GM21576 (cell line): ENCODE results near the gene TTC23L.
"Not testable (repeated sequence)": the region's sequence is repeated elsewhere in the genome, so short reads cannot be mapped to it uniquely, and the experiment has no call there.

Experiments
- ATAC-seq: cut with Tn5 transposase; IDR thresholded peaks from one replicate; pipeline ENCODE4 v1.9.1; 2021; ENCODE audit warnings: mild to moderate bottlenecking, moderate library complexity; ENCODE audit not compliant: unreplicated experiment

TTC23L gene

DNA sequence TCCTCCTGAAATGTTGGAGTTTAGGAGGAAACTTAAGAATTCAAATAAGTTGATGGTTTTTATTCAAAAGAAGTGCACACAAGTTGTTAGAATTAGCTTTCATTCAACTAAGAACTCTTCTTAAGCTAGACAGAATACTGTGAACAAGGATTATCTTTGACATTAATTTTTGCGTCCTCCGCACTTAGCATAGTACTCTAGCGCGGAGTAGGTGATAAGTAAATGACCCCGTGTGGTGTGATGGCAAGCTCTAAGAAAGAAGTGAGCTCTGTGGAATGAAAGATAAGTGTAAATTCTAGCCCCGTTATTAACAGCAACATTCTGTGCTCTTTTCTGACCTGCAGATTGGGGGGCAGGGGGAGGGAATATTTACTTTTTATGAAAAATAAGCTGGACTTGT, 77.6 kb downstream of the TTC23L start:
- ATAC-seq: no peak

DNA sequence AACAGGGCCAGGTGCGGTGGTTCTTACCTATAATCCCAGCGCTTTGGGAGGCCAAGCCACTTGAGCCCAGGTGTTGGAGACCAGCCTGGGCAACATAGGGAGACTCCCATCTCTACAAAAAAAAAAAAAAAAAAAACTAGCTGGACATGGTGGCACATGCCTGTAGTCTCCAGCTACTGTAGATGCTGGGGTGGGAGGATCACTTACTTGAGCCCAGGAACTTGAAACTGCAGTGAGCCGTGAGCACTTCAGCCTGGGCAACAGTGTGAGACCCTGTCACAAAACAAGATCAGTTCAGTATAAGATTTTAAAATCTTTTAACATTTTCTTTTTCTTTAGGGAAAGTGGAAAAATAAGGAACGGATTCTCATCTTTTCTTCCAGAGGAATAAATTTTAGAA, 79.1 kb downstream of the TTC23L start:
- no peak for ATAC-seq

DNA sequence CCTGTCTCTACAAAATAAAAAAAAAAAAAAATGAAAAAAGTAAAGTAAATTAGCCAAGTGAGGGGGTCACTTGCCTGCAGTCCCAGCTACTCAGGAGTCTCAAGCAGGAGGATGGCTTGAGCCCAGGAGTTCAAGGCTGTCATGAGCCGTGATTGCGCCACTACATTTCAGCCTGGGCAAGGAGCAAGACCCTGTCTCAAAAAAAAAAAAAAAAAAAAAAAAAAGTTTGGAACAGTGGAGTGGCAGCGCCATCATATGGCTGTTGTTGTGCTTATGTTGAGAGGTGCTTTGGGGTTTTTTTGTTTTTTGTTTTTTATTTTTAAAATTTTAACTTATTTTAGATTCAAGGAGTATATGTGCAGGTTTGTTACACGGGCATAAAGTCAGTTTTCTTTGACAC, 80.1 kb downstream of the TTC23L start:
- ATAC-seq: no peak

DNA sequence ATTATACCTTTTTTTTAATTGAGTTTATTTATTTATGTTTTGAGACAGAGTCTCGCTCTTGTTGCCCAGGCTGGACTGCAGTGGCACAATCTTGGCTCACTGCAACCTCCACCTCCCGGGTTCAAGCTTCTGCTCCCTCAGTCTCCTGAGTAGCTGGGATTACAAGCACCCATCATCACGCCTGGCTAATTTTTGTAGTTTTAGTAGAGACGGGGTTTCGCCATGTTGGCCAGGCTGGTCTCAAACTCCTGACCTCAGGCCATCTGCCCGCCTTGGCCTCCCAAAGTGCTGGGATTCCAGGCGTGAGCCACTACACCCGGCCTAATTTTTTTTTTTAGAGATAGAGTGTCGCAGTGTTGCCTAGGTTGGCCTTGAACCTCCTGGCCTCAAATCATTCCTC, 84.3 kb downstream of the TTC23L start:
- ATAC-seq: not testable (repeated sequence)

DNA sequence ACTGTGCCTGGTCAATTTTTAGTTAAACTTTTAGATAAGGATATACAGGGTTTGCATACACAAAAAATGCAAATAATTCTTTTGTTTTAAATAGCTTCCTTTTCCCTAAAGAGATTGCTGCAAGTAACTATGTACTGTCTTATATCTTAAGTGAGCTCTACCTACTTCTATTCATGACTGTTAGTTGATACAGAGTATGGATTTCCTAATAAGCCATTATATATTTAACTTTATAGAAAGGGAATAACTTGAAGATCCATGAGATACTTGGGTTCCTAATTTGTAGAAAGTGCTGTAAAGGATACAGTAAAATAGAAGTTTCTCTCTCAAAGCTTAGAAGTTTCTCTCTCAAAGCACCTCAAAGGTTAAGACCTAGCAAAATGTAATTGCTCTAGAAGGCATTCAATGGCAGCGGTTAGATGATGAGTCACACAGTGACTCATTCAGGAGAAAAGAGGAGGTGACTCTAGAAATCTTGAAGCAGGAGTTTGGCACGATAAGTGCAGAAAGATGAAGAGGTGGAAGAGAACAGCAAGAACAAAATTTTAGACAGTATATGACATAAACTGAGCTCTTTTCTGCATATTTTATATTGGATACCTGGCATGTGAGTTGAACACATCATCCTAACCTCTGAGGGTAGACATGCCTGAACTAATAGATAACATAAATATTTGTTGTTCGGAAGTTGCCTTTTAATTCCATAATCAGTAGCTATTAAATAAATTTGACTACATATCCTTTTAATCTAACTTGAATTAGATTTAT, 84.9 kb downstream of the TTC23L start:
- peak; percentile 57 for ATAC-seq

DNA sequence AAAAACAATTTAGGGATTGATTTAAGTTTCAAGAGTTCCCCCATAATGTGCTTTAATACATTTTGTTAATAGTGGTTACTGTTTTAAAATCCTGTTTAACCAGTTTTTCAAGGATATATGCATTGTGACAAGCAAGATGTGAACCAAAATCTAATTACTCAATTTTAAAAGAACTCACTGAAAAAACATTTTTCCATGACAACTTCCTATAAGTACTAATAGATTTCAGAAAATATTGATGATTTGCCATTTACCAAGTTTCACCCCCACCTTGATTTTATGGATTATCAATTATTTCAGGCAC, 85.5 kb downstream of the TTC23L start:
- no peak for ATAC-seq

DNA sequence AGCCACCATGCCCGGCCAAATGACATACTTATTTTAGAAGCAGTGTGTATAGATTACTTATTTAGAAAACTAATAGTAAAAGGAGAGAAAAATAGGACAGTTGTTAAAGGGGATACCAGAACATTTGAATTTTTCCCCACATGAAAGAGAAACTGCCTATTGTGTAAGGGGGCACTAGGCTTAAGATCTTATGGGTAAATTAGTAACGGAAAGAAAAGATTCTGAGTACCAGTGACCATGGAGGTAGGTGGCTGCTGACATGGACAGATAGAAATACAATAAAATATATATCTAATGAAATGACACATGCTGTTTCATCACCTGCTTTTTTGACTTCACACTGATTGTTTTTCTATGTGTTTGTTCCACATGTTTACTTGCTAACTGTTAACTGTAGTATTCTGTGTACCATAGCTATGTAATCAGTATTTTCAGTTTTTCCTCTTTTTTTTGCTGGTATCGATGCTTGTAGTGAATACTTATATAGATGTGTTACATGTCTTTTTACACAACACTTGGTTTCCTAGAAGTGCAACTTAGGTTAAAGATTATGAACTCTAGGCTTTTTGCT, 87.4 kb downstream of the TTC23L start:
- no peak for ATAC-seq

DNA sequence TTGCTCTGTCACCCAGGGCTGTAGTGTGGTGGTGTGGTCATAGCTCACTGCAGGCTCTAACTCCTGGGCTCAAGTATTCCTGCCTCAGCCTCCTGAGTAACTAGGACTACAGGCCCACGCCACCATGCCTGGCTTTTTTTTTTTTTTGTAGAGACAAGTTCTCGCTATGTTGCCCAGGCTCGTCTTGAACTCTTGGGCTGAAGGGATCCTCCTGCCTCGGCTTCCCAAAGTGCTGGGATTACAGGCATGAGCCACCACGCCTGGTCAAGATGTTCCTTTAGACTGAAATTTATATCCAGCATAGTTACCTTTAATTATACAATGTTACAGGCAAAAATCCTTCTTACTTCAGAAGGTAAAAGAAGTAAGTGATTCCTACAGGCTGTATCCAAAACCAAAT, 88.8 kb downstream of the TTC23L start:
- no peak for ATAC-seq

DNA sequence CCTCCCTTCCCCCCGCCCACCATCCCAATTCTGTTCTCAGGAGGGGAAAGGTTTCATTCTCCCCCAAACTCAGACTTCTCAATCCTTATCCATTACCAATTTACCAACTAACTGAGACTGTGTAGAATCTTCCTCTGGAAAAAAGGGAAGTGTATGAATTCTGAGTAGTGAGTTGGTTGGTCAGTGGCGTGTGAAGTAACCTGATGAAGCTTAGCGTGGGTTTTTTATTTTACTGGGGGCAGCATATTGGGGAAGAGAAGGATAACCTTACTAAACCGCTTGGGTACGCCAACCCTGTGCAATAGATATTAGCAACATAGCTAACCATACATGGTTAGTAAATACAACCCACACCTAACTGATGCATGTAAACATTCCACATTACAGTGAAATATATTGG, 89.3 kb downstream of the TTC23L start:
- no peak for ATAC-seq

DNA sequence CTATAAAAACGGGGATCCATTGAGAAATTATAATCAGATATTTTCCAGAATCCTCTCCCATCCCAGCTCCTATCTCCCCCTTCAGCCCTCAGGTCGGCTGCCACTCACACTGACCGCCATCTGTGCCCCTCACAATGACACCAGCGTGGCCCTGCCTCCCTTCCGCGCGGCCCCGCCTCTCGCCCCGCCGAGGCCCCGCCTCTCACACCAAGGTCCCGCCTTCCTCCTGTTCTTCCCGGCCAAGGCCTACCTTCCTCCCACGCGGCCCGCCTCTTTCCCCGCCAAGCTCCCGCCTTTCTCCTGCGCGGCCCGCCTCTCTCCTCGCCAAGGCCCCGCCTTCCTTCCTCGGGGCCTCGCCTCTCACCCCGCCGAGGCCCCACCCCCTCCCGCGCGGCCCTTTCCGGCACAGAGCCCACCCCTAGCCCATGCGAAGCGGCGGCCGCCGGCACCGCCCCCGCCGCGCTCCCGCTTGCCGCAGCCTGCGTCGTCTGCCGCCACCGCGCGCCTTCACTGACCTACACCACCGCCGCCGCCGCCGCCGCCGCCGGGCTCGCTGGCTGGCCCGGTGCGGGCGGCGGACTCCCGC, 90.3 kb downstream of the TTC23L start, which contains the start of gene DNAJC21:
Gene DNAJC21, plus strand, starts transcription at position 426 of the 586 bp plus-strand sequence. CDS start 261 bp downstream, outside the sequence.
- ATAC-seq: peak; percentile 91

DNA sequence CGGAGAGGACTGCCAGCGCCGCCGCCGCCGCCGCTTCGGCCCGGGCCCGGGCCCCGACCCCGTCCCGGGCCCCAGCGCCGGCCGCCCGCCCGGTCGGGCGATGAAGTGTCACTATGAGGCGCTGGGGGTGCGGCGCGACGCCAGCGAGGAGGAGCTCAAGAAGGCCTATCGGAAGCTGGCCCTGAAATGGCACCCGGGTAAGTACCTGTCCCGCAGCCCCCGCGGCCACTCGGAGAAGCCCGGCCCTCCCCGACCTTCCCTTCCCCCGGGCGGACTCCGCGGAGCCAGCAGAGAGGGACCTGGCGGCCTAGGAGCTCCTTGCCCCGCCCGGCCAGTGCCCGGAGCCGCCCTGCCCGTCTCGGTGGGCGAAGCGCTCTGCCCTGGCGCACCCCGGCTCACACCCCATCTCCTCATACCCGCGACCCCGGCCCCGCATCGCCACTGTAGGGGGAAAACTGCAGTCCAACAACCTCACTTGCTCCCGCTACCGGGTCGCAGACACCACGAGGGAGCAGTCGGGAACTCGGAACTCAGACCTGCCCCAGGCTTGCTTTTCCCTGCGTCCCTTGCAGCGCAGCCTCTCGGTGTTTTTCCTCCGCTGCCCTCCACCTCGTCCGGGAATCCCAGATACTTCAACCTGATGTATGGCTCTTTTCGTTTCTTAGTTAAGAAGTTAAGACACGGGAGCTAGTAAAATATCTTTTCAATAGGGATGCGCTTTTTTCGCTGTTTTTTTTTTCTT, 90.9 kb downstream of the TTC23L start:
- ATAC-seq: peak; percentile 66

DNA sequence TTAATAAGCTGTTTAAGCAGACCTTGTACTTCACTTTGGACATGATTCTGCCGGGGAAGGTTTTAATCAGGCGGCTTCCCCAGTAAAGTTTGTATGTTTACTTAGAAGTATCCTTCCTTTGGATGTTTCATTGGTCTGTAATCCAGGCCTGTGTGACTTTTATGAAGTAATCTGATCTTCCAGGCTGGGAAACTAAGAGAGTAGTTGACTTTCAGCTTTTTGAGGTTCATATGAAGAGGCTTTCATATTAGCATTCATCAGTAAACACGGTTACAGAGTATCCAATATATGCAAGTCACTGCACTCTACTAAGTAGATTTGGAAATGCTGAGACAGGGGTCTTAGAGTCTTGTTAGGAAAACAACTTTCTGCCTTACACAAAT, 91.5 kb downstream of the TTC23L start:
- ATAC-seq: no peak

DNA sequence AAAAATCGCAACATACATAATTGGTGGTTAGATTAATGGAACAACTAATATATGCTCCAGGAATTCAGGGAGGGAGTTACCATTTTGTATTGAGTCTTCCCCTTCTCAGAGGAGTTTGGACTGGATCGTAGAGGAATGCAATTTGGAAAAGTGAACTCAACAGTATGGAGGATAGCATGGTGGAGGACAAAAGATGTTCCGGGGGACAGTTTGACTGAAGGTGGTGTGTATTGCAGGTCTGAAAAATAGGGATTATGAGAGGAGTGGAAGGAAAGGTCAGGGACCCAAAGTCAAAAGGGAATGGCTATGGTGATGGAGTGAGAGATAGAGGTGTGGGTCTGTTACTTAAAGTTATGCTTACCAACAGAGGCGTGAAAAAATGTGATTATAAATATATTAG, 91.9 kb downstream of the TTC23L start:
- ATAC-seq: no peak

DNA sequence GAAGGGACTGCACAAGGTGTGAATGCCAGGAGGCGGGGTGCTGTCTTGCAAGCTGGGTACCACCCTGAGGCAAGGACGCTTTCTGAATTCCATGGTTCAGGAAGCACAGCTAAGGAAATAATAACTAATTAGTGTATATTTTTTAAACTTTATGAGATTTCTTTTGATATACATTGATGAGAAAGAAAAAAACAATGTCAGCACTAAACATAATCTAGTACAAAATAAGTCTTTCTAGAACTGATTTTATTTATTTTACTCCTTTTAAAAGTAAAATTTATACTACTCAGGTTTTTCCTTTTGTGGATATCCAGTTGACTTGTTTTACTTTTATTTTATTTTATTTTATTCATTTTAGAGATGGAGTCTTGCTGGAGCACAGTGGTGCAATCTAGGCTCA, 94.0 kb downstream of the TTC23L start:
- no peak for ATAC-seq

DNA sequence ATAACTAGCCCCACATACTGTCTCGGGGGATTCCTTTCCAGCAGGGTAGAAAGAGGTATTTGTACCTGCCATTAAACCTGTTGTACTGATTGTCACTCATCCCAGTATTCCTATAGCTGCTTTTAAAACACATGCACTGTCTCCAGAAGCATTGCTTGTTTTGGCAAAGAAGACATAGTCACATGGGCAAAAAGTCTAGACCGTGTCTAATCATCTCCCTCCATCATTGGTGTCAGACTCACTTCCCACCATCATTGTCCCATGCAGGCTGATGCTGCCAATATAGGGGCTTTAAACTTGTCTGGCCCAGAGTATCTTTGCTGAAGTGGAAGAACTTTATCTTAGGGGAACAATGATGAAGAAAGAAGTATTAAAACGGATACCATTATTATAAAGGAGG, 103.0 kb downstream of the TTC23L start:
- no peak for ATAC-seq

DNA sequence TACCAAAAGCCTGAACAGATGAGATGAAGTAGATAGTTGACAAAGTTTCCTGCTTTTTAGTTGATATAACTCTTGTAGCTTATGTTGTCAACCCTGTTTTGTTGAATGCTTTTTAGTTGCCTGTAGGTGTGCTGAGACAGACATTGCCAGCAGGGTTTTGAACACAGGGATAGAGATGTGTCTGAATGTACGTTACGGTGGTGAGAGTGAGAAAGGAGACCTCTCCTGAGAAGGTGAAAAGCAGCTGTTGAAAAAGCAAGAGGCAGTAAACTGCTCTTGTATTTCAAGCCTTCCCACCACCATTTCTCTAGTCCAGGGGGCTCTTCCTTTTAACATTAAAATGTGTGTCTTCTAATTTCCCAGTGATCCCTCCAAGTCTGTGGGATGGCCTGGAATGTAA, 105.1 kb downstream of the TTC23L start:
- no peak for ATAC-seq

DNA sequence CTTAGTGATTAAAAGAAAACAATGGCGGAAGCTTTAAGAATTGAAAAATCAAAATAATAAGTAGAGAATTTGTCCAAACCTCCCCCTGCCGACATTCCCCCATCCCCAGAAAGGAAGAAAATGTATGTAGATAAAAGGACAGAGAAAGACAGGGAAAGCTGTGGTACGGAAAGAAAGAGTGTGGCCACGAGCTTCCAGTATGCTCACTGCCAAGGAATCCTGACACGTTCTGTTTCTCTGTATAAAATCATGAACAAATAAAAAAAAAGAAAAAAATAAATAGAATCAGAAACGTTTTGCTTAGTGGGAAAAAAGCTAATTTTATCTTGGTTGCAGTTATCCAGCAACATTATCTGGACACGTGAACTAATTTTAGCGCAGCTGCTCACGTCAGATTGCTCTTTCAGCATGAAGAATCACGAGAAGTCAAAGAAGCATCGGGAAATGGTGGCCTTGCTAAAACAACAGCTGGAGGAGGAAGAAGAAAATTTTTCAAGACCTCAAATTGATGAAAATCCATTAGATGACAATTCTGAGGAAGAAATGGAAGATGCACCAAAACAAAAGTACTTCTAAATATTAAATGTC, 105.6 kb downstream of the TTC23L start:
- no peak for ATAC-seq
